Stimulated activated CD8-positive, alpha-beta memory T cell treated with anti-CD3 and anti-CD28 coated beads, Interleukin-2, amount 100 ng/mL, for 1 hour (primary cell): ENCODE measurements around the gene MYCBPAP.
A peak's percentile ranks its signal among the peaks of the same experiment; 100 is the strongest.
"Not testable (repeated sequence)": the region's sequence is repeated elsewhere in the genome, so short reads cannot be mapped to it uniquely, and the experiment has no call there.

Experiments used
- DNase-seq, 2 donors: peaks; one replicate each; pipeline ENCODE4 v3.0.0-alpha.2; 2020; ENCODE audit warnings: low read depth in 2 of 2

The MYCBPAP gene

GRCh38 chr17:50471009-50471905 lies 37.0 kb upstream of the MYCBPAP start:
- DNase-seq, result no peak

- no peak for DNase-seq
These were observed 36.0 kb upstream of the MYCBPAP start for GRCh38 chr17:50472286-50472685.

GRCh38 chr17:50472761-50473161 lies 35.5 kb upstream of the MYCBPAP start:
- DNase-seq, result not testable (repeated sequence)

- no peak for DNase-seq
These were observed 34.3 kb upstream of the MYCBPAP start for GRCh38 chr17:50473901-50474300.

- DNase-seq, result no peak
These were observed 33.7 kb upstream of the MYCBPAP start for GRCh38 chr17:50474523-50474922.

GRCh38 chr17:50475362-50475761 lies 32.9 kb upstream of the MYCBPAP start:
- no peak for DNase-seq

GRCh38 chr17:50475775-50476544 lies 32.3 kb upstream of the MYCBPAP start:
- DNase-seq, result not testable (repeated sequence)

GRCh38 chr17:50476545-50477315 lies 31.5 kb upstream of the MYCBPAP start:
- DNase-seq, result no peak

- DNase-seq, result no peak
These were observed 30.3 kb upstream of the MYCBPAP start for GRCh38 chr17:50477976-50478375.

- peak; percentile 71 to 78 for DNase-seq
These were observed 29.6 kb upstream of the MYCBPAP start, which contains the start of gene RSAD1 for GRCh38 chr17:50478391-50479381. TSS of gene RSAD1 (plus strand) at chr17:50478860. CDS start at chr17:50478885, 25 bp downstream.

GRCh38 chr17:50479522-50480141 lies 28.6 kb upstream of the MYCBPAP start:
- DNase-seq, result peak; percentile 28 to 44

- no peak for DNase-seq
These were observed 28.0 kb upstream of the MYCBPAP start for GRCh38 chr17:50480142-50480764.

GRCh38 chr17:50480854-50481490 lies 27.3 kb upstream of the MYCBPAP start:
- DNase-seq, result no peak

GRCh38 chr17:50481648-50482047 lies 26.6 kb upstream of the MYCBPAP start:
- DNase-seq, result no peak

GRCh38 chr17:50482110-50482509 lies 26.1 kb upstream of the MYCBPAP start:
- no peak for DNase-seq

GRCh38 chr17:50482516-50482915 lies 25.7 kb upstream of the MYCBPAP start:
- peak; percentile 24 to 46 for DNase-seq

- DNase-seq, result no peak
These were observed 25.0 kb upstream of the MYCBPAP start for GRCh38 chr17:50483266-50483665.

- no peak for DNase-seq
These were observed 23.7 kb upstream of the MYCBPAP start for GRCh38 chr17:50484386-50485155.
